PFSK-1 (cell line): Measurements from ENCODE around the gene KCNK3.

Source experiments
- FOXP2 ChIP-seq: optimal IDR thresholded peaks from 2 replicates; pipeline ENCODE3; 2011; ENCODE audit warnings: borderline replicate concordance, control low read depth, inconsistent platforms; ENCODE audit not compliant: insufficient read depth; ENCODE audit errors: extremely low read length, extremely low read depth
- POLR2AphosphoS5 ChIP-seq: IDR thresholded peaks from 2 replicates; pipeline ENCODE4 v1.6.1; 2012; ENCODE audit warnings: low read depth, mild to moderate bottlenecking, control low read depth, low read length, moderate library complexity
- REST ChIP-seq, 2 experiments: IDR thresholded peaks; 2 replicates each; pipeline versions ENCODE4 v1.6.1 to v1.8.0; 2011 to 2012; ENCODE audit warnings: low read depth in 2 of 2, low read length in 2 of 2, control low read depth in 1 of 2, inconsistent platforms in 1 of 2, mild to moderate bottlenecking in 1 of 2, moderate library complexity in 1 of 2; ENCODE audit not compliant: insufficient read depth in 1 of 2
- SIN3A ChIP-seq: IDR thresholded peaks from 2 replicates; pipeline ENCODE4 v1.6.1; 2012; ENCODE audit warnings: mild to moderate bottlenecking, low read length, moderate library complexity, borderline replicate concordance; ENCODE audit not compliant: insufficient read depth
- TAF1 ChIP-seq: IDR thresholded peaks from 2 replicates; pipeline ENCODE4 v1.6.1; 2012; ENCODE audit warnings: low read length, control low read depth, borderline replicate concordance; ENCODE audit not compliant: insufficient read depth

KCNK3 gene

GRCh38 chr2:26653207-26654060, 39.1 kb upstream of the KCNK3 start:
- TF ChIP-seq REST (IDR thresholded peaks at IDR 0.05; ENCODE audit: insufficient read depth in 1 of 2, low read depth in 2 of 2, low read length in 2 of 2) = no peak
- no peak for TF ChIP-seq TAF1
- no peak for TF ChIP-seq POLR2AphosphoS5
- TF ChIP-seq FOXP2 = no peak
- TF ChIP-seq SIN3A = no peak

- TF ChIP-seq SIN3A (no peak), TAF1 (no peak), POLR2AphosphoS5 (no peak), FOXP2 (no peak), REST (IDR thresholded peaks at IDR 0.05; ENCODE audit: insufficient read depth in 1 of 2, low read depth in 2 of 2, low read length in 2 of 2) (no peak)
These were observed 38.5 kb upstream of the KCNK3 start for GRCh38 chr2:26654061-26654340.

- no peak for TF ChIP-seq SIN3A
- TF ChIP-seq TAF1 = no peak
- no peak for TF ChIP-seq FOXP2
- no peak for TF ChIP-seq REST (IDR thresholded peaks at IDR 0.05; ENCODE audit: insufficient read depth in 1 of 2, low read depth in 2 of 2, low read length in 2 of 2)
- TF ChIP-seq POLR2AphosphoS5 = no peak
These were observed 36.8 kb upstream of the KCNK3 start for GRCh38 chr2:26655611-26656195.

- TF ChIP-seq REST (IDR thresholded peaks at IDR 0.05; ENCODE audit: insufficient read depth in 1 of 2, low read depth in 2 of 2, low read length in 2 of 2) = no peak
- TF ChIP-seq SIN3A = no peak
- TF ChIP-seq POLR2AphosphoS5 = no peak
- no peak for TF ChIP-seq TAF1
- no peak for TF ChIP-seq FOXP2
These were observed 35.3 kb upstream of the KCNK3 start for GRCh38 chr2:26657265-26657664.
